Measurements from ENCODE around the gene ADGRD1.

GRCh38 chr12:130911933-130912332 is 41.8 kb upstream of the ADGRD1 start:
- TF ChIP-seq CTCF (IDR thresholded peaks at IDR 0.05; ENCODE audit: low read depth, low read length) (no peak), MAX (IDR thresholded peaks at IDR 0.05; ENCODE audit: low read depth, low read length) (no peak), POLR2A (IDR thresholded peaks at IDR 0.05; ENCODE audit: extremely low read depth, insufficient read length) (no peak), MYC (IDR thresholded peaks at IDR 0.05; ENCODE audit: low read depth, low read length) (no peak)

Data from NB4 (cell line).